ENCODE data around the gene B4GALT2. TPM values are rescaled to one million over a fixed set of nuclear protein-coding genes. Genes with fewer than 3 reads are reported as not detected.

Gene B4GALT2
- total RNA-seq, 1 donor from 2014 or later = 93.2 TPM

DNA sequence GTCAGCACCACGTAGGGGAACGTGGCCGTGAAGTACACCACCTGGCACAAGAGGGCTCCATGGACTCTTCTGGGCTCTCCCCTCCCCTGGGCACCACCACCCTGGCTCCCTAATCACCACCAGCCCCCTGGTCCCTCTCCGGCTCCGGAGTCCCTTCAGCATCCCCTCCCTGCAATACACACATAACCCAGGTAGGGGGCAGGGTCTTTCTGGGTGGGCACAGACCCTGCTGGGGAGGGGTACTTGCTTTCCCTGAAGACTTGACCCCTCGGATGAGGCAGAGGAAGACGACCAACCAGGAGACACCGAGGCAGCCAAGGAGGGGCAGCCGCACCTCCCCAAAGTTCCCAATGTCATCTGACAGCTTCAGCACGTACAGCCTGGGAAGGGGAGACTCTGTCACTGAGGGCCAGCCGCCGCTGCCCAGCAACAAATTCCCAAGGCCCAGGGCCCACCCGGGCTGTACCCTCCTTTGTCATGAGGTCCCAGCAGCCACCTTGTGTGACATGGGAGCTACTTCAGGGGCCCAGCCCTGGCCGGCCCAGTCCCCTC is 23.7 kb downstream of the B4GALT2 start:
- Histone ChIP-seq H3K36me3 (no peaks in the 10 kb centered on the region), H3K27me3 (no peaks in the 10 kb centered on the region), H3K9me3 (no peaks in the 10 kb centered on the region), H3K27ac (no peak overlapping the region), H3K4me3 (no peak overlapping the region), H3K4me1 (peaks cover 3 to 4% of the 10 kb centered on the region in 2 donors)
- TF ChIP-seq, protein P1, sequence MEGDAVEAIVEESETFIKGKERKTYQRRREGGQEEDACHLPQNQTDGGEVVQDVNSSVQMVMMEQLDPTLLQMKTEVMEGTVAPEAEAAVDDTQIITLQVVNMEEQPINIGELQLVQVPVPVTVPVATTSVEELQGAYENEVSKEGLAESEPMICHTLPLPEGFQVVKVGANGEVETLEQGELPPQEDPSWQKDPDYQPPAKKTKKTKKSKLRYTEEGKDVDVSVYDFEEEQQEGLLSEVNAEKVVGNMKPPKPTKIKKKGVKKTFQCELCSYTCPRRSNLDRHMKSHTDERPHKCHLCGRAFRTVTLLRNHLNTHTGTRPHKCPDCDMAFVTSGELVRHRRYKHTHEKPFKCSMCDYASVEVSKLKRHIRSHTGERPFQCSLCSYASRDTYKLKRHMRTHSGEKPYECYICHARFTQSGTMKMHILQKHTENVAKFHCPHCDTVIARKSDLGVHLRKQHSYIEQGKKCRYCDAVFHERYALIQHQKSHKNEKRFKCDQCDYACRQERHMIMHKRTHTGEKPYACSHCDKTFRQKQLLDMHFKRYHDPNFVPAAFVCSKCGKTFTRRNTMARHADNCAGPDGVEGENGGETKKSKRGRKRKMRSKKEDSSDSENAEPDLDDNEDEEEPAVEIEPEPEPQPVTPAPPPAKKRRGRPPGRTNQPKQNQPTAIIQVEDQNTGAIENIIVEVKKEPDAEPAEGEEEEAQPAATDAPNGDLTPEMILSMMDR (IDR thresholded peaks at IDR 0.05) = no peak
- DNase-seq (ENCODE audit: low spot score in 2 of 2) = no peak
- intact Hi-C loops (cut with DNase I) = loop anchor here (10.0 kb wide), 1 partner anchor 592 kb away; no protein-coding TSS in a partner anchor

DNA sequence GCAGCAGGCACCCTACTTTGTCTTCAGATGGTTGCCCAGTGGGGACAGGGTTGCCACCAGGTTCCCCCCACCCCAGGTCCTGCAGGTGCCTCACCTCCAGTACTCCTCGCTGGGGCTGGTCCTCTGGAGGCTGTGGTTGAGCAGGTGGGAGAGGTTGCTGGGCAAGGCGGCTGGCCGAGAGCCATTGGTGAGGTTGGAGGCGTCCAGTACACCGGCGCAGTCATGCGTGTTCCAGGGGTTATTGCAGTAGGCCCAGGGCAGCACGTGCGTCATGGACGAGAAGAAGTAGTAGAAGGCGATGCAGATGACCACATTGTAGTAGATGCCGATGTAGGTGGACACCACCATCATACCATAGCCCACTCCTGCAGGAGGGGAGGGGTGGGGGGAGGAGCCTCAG is 29.2 kb downstream of the B4GALT2 start:
- no peaks in the 10 kb centered on the region for H3K9me3 ChIP-seq
- no peak for DNase-seq (ENCODE audit: low spot score in 2 of 2)
- TF ChIP-seq, protein P1 (IDR thresholded peaks at IDR 0.05) = no peak
- no peak overlapping the region for H3K27ac ChIP-seq
- H3K27me3 ChIP-seq = no peaks in the 10 kb centered on the region
- H3K36me3 ChIP-seq = no peaks in the 10 kb centered on the region
- H3K4me3 ChIP-seq = no peak overlapping the region
- H3K4me1 ChIP-seq = peaks cover 3 to 10% of the 10 kb centered on the region in 2 donors
- intact Hi-C loops (cut with DNase I) = loop anchor here (5.0 to 10.0 kb wide), 2 partner anchors 204 to 587 kb away; partner anchors contain the start of gene DMAP1

DNA sequence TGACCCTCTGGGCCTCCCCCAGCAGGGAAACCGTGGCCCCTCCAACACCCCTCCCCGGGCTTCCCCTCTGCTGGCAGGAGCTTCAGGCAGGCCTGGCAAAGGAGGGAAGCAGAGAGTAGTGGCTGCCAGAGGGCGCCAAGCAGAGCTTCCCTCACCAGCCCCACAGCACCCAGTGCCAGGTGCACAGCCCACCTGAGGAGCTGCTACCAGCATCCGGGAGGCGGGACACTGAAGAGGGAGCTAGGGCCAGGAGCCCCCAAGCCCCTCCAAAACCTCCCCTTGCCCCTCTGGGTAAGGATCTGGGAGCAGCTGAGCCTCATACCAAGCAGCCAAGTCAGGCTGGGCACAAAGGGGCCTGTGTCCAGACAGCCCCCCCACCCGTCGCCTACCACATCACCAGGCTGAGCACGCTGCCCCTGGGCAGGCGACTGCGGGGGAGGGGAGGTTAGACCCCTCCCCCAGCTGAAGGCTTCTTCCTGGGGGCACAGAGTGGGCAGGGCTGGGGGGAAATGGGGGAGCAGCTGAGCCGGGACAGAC is 32.0 kb downstream of the B4GALT2 start:
- intact Hi-C loops (cut with DNase I) = no loop called here
- no peak overlapping the region for H3K4me3 ChIP-seq
- no peaks in the 10 kb centered on the region for H3K9me3 ChIP-seq
- H3K4me1 ChIP-seq = peaks cover 17 to 33% of the 10 kb centered on the region in 2 donors
- no peak for DNase-seq (ENCODE audit: low spot score in 2 of 2)
- TF ChIP-seq, protein P1 (IDR thresholded peaks at IDR 0.05) = no peak
- H3K36me3 ChIP-seq = no peaks in the 10 kb centered on the region
- no peaks in the 10 kb centered on the region for H3K27me3 ChIP-seq
- no peak overlapping the region for H3K27ac ChIP-seq

DNA sequence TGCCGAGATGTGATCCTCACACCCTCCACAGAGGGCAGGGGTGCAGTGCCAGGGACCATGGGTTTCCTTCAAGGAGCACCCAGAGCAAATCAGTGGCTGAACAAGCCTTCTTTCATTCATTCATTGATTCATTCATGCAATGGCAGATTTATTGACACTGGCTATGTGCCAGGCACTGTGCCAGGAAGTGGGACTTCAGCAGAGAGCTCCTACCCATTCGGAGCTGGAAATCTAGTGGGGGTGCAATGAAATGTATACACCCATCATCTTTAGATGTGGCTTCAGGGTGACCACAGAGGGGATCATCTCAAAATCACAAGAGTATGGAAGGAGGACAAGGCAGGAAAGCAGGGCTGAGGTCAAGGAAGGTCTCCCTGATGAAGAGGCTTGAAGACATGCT is 33.4 kb downstream of the B4GALT2 start:
- Histone ChIP-seq H3K27ac (no peak overlapping the region), H3K9me3 (no peaks in the 10 kb centered on the region), H3K36me3 (no peaks in the 10 kb centered on the region), H3K27me3 (no peaks in the 10 kb centered on the region), H3K4me1 (peaks cover 18 to 37% of the 10 kb centered on the region in 2 donors), H3K4me3 (no peak overlapping the region)
- intact Hi-C loops (cut with DNase I) = no loop called here
- DNase-seq (ENCODE audit: low spot score in 2 of 2) = no peak
- TF ChIP-seq, protein P1 (IDR thresholded peaks at IDR 0.05) = no peak

DNA sequence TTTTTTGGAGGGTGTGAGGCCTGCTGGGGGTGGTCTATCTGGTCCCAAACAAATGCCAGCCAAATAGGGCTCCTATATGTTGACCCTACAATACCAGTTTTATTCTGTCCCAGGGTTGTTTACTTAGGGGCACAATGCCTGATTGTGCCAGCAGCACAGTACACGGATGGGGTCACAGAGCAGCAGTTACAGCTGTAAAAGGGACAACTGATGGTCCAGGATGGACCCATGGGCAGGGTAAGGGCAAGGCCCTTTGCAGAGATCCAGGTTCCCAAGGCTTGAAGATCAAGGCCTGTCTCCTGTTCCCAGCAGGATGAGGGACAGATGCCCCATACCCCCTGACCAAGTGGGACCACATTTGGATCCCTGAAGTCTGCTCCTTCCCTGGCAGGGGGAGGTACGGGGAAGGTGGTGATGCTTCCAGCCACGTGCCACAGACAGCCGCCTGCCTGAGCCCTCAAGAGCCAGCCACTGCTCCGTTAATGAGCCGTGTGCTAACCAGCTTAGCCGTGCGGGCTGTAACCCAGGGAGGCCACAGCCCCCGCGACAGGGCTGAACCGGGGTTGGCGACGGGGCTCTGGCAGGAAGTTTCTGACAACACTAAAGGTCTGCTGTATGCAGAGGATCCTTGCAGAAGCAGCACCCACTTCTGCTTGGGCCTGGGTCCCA is 34.1 kb downstream of the B4GALT2 start:
- no peak overlapping the region for H3K27ac ChIP-seq

More for the DNA sequence above, 34.1 kb downstream of the B4GALT2 start:
- peaks cover 18 to 37% of the 10 kb centered on the region in 2 donors for H3K4me1 ChIP-seq
- DNase-seq (ENCODE audit: low spot score in 2 of 2) = no peak
- no peaks in the 10 kb centered on the region for H3K36me3 ChIP-seq
- TF ChIP-seq, protein P1 (IDR thresholded peaks at IDR 0.05) = no peak
- no peaks in the 10 kb centered on the region for H3K9me3 ChIP-seq
- intact Hi-C loops (cut with DNase I) = no loop called here
- no peak overlapping the region for H3K4me3 ChIP-seq
- H3K27me3 ChIP-seq = no peaks in the 10 kb centered on the region
